ENCODE measurements around the gene TNNC1.

- TF ChIP-seq CTCF (IDR thresholded peaks at IDR 0.05) = no peak
- no peak for TF ChIP-seq POLR2A (IDR thresholded peaks at IDR 0.05)
These were observed 18.4 kb downstream of the TNNC1 start for GRCh38 chr3:52435246-52436101.

All from adrenal gland (tissue), 5 donors.